Uterus (tissue), 4 donors: ENCODE results near the gene SPATA18. TPM values are rescaled to one million over a fixed set of nuclear protein-coding genes. Genes with fewer than 3 reads are reported as not detected.

ENCODE experiments used
- DNase-seq, 2 donors: peaks; one replicate each; pipeline ENCODE4 v3.0.0-alpha.2; 2019 to 2020
- H3K27ac ChIP-seq, 2 donors: fragments of 200-600 bp; sonication (generic); 1 replicate in 1 of 2; 2 replicates in 1 of 2; pipeline ENCODE4 v1.5.1; 2016 to 2018
- H3K27me3 ChIP-seq, 2 donors: fragments of 200-600 bp; sonication (generic); one replicate each; pipeline ENCODE4 v1.5.1; 2018 to 2019; ENCODE audit warnings: control low read depth in 1 of 2
- H3K36me3 ChIP-seq, 2 donors: fragments of 200-600 bp; sonication (generic); one replicate each; pipeline ENCODE4 v1.5.1; 2019; ENCODE audit warnings: control low read depth in 1 of 2
- H3K4me1 ChIP-seq, 2 donors: fragments of 200-600 bp; sonication (generic); one replicate each; pipeline ENCODE4 v1.5.1; 2018 to 2019; ENCODE audit warnings: control low read depth in 1 of 2
- H3K4me3 ChIP-seq, 2 donors: fragments of 200-600 bp; sonication (generic); 1 replicate in 1 of 2; 2 replicates in 1 of 2; pipeline ENCODE4 v1.5.1; 2018 to 2019; ENCODE audit warnings: mild to moderate bottlenecking in 1 of 2
- H3K9me3 ChIP-seq, 2 donors: fragments of 200-600 bp; sonication (generic); one replicate each; pipeline ENCODE4 v1.5.1; 2019; ENCODE audit warnings: control low read depth in 1 of 2
- CTCF ChIP-seq, 4 experiments: fragments of 200-600 bp in 2 of 4; fragments of 450-650 bp in 2 of 4; sonication (generic) in 2 of 4; IDR thresholded peaks; one replicate each; pipeline ENCODE4 v1.5.1; 2016 to 2019; ENCODE audit warnings: antibody characterized with exemption in 4 of 4, mild to moderate bottlenecking in 2 of 4, moderate library complexity in 1 of 4
- POLR2A ChIP-seq, 2 donors: fragments of 450-650 bp; IDR thresholded peaks; one replicate each; pipeline ENCODE4 v1.6.1; 2016; ENCODE audit warnings: antibody characterized with exemption in 2 of 2, mild to moderate bottlenecking in 1 of 2, moderate library complexity in 1 of 2
- intact Hi-C: fragments of 100-400 bp; cut with DNase I; formaldehyde crosslinking; loops from one replicate; pipeline ENCODE4 v1.15.1; 2023; ENCODE audit warnings: low total_unique reads
- total RNA-seq, 4 donors: library from RNA; depleted of rRNA in 3 of 4; stranded (reverse); fragments of >200 nt in 3 of 4; gene quantifications; one replicate each; pipeline versions ENCODE4 v1.1.0 to v1.2.4, GENCODE V29; 2014 to 2023
- donor health status: DM: yes; HTN: yes; CAD: no.

Gene SPATA18
- total RNA-seq, 4 donors from 2014 or later = under 0.01 to 12.2 (median 4.2) TPM

- Histone ChIP-seq H3K4me1 (no peaks in the 10 kb centered on the region), H3K36me3 (no peaks in the 10 kb centered on the region), H3K27ac (no peak overlapping the region), H3K4me3 (no peak overlapping the region), H3K9me3 (no peaks in the 10 kb centered on the region), H3K27me3 (no peaks in the 10 kb centered on the region)
- DNase-seq = no peak
- no peak for TF ChIP-seq CTCF (IDR thresholded peaks at IDR 0.05)
- TF ChIP-seq POLR2A (IDR thresholded peaks at IDR 0.05) = no peak
- intact Hi-C loops = no loop called here
These were observed 40.7 kb downstream of the SPATA18 start for GRCh38 chr4:52091801-52092200.

GRCh38 chr4:52093466-52093865, 42.4 kb downstream of the SPATA18 start:
- Histone ChIP-seq H3K9me3 (no peaks in the 10 kb centered on the region), H3K36me3 (no peaks in the 10 kb centered on the region), H3K27ac (no peak overlapping the region), H3K27me3 (no peaks in the 10 kb centered on the region), H3K4me3 (no peak overlapping the region), H3K4me1 (no peaks in the 10 kb centered on the region)
- TF ChIP-seq POLR2A (IDR thresholded peaks at IDR 0.05) (no peak), CTCF (IDR thresholded peaks at IDR 0.05) (no peak)
- intact Hi-C loops = no loop called here
- DNase-seq = no peak

GRCh38 chr4:52094376-52095145, 43.5 kb downstream of the SPATA18 start:
- no peaks in the 10 kb centered on the region for H3K9me3 ChIP-seq
- TF ChIP-seq POLR2A (IDR thresholded peaks at IDR 0.05) = no peak
- TF ChIP-seq CTCF (IDR thresholded peaks at IDR 0.05) = no peak
- no peak overlapping the region for H3K27ac ChIP-seq
- H3K36me3 ChIP-seq = no peaks in the 10 kb centered on the region
- H3K4me1 ChIP-seq = no peaks in the 10 kb centered on the region
- H3K27me3 ChIP-seq = no peaks in the 10 kb centered on the region
- no peak overlapping the region for H3K4me3 ChIP-seq
- intact Hi-C loops = no loop called here
- DNase-seq = no peak

GRCh38 chr4:52095374-52095773, 44.3 kb downstream of the SPATA18 start:
- TF ChIP-seq CTCF (IDR thresholded peaks at IDR 0.05) (no peak), POLR2A (IDR thresholded peaks at IDR 0.05) (no peak)

GRCh38 chr4:52096048-52096447, 44.9 kb downstream of the SPATA18 start:
- H3K27me3 ChIP-seq = no peaks in the 10 kb centered on the region
- H3K27ac ChIP-seq = no peak overlapping the region
- H3K36me3 ChIP-seq = no peaks in the 10 kb centered on the region
- no peak for DNase-seq
- no peak overlapping the region for H3K4me3 ChIP-seq
- intact Hi-C loops = no loop called here
- H3K4me1 ChIP-seq = no peaks in the 10 kb centered on the region
- no peaks in the 10 kb centered on the region for H3K9me3 ChIP-seq
- no peak for TF ChIP-seq CTCF (IDR thresholded peaks at IDR 0.05)
- no peak for TF ChIP-seq POLR2A (IDR thresholded peaks at IDR 0.05)

More at GRCh38 chr4:52095374-52095773, 44.3 kb downstream of the SPATA18 start:
- Histone ChIP-seq H3K27ac (no peak overlapping the region), H3K9me3 (no peaks in the 10 kb centered on the region), H3K4me3 (no peak overlapping the region), H3K36me3 (no peaks in the 10 kb centered on the region), H3K27me3 (no peaks in the 10 kb centered on the region), H3K4me1 (no peaks in the 10 kb centered on the region)
- DNase-seq = no peak
- intact Hi-C loops = no loop called here
